SJSA1 (cell line): ENCODE results near the gene NMRK1. TPM values are rescaled to one million over a fixed set of nuclear protein-coding genes. Genes with fewer than 3 reads are reported as not detected.
A peak's percentile ranks its signal among the peaks of the same experiment; 100 is the strongest.

Experiments used
- DNase-seq, 2 experiments: peaks; one replicate each; pipeline ENCODE4 v3.0.0-alpha.2; 2015 to 2020; ENCODE audit warnings: low spot score in 2 of 2, low read depth in 1 of 2
- H3K27ac ChIP-seq: fragments of 250-450 bp; sonication (Bioruptor Pico); 2 replicates; pipeline ENCODE4 v1.5.1; 2020; ENCODE audit warnings: mild to moderate bottlenecking, moderate library complexity
- H3K27me3 ChIP-seq: fragments of 250-450 bp; sonication (Bioruptor Pico); replicated peaks from 2 replicates; pipeline ENCODE4 v1.5.1; 2020; ENCODE audit warnings: mild to moderate bottlenecking, moderate library complexity
- H3K36me3 ChIP-seq: fragments of 250-450 bp; sonication (Bioruptor Pico); 2 replicates; pipeline ENCODE4 v1.5.1; 2020; ENCODE audit warnings: mild to moderate bottlenecking
- H3K4me1 ChIP-seq: fragments of 250-450 bp; sonication (Bioruptor Pico); replicated peaks from 2 replicates; pipeline ENCODE4 v1.6.1; 2021; ENCODE audit warnings: mild to moderate bottlenecking
- H3K4me3 ChIP-seq: fragments of 250-450 bp; sonication (Bioruptor Pico); 2 replicates; pipeline ENCODE4 v1.5.1; 2020; ENCODE audit warnings: mild to moderate bottlenecking
- H3K9me3 ChIP-seq: fragments of 250-450 bp; sonication (Bioruptor Pico); replicated peaks from 2 replicates; pipeline ENCODE4 v1.5.1; 2020; ENCODE audit warnings: mild to moderate bottlenecking
- total RNA-seq: library from RNA; depleted of rRNA; stranded (reverse); fragments of >200 nt; shearing (Covaris generic); gene quantifications from 2 replicates; pipeline ENCODE4 v1.2.3, GENCODE V29; 2014

NMRK1 gene
- total RNA-seq, 1 experiment from 2014 or later, result 14.1 TPM

GRCh38 chr9:75111019-75111622 lies 23.2 kb upstream of the NMRK1 start:
- Histone ChIP-seq H3K27ac (no peak overlapping the region), H3K4me3 (no peak overlapping the region), H3K27me3 (no peaks in the 10 kb centered on the region), H3K36me3 (no peaks in the 10 kb centered on the region), H3K9me3 (no peaks in the 10 kb centered on the region), H3K4me1 (no peaks in the 10 kb centered on the region)
- DNase-seq, result no peak

- Histone ChIP-seq H3K27ac (no peak overlapping the region), H3K36me3 (no peaks in the 10 kb centered on the region)
- DNase-seq, result no peak
These were observed 21.4 kb upstream of the NMRK1 start for GRCh38 chr9:75109210-75109839.

GRCh38 chr9:75108571-75108970 lies 20.6 kb upstream of the NMRK1 start:
- Histone ChIP-seq H3K36me3 (no peaks in the 10 kb centered on the region), H3K27me3 (no peaks in the 10 kb centered on the region), H3K4me1 (no peaks in the 10 kb centered on the region), H3K9me3 (no peaks in the 10 kb centered on the region), H3K27ac (no peak overlapping the region), H3K4me3 (no peak overlapping the region)
- DNase-seq, result no peak

More at GRCh38 chr9:75109210-75109839, 21.4 kb upstream of the NMRK1 start:
- H3K9me3 ChIP-seq, result no peaks in the 10 kb centered on the region
- H3K27me3 ChIP-seq, result no peaks in the 10 kb centered on the region
- no peaks in the 10 kb centered on the region for H3K4me1 ChIP-seq
- H3K4me3 ChIP-seq, result no peak overlapping the region

DNA sequence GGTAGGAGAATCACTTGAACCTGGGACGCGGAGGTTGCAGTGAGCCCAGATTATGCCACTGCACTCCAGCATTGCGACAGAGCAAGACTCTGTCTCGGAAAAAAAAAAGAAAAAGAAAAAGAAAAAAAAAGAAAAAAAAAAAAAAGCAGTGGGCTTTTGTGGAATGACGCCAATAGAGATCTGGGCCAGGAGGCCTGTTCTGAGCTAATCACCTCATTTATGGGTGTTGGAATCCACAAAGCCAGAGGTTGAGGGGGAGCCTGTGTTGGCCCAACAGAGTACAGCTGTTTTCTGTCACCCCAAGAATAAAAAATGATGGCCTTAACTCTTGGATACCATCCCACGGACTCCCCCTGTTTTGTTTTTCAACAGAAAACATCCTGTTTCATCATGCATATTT lies 18.9 kb upstream of the NMRK1 start:
- Histone ChIP-seq H3K27ac (no peak overlapping the region), H3K36me3 (no peaks in the 10 kb centered on the region), H3K4me3 (no peak overlapping the region), H3K27me3 (no peaks in the 10 kb centered on the region), H3K4me1 (no peaks in the 10 kb centered on the region), H3K9me3 (no peaks in the 10 kb centered on the region)
- no peak for DNase-seq

DNA sequence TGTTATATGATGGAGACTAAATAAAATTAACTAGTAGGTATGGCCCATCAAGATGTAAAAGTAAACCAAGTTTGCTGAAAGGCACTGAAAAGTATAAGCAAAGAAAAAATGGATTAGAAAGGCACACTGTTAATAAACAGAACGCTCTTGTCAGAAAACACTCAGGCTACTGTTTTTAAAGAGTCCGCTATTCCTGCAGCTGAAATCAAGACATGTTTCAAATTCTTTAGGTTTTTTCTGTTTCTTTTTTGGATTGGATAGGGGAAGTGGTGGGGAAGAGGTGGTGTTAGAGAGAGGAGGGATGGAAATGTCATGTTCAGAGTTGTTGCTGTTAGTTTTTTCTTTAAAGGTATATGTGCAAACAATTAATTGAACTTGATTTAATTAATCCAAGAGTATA lies 17.9 kb upstream of the NMRK1 start:
- no peaks in the 10 kb centered on the region for H3K36me3 ChIP-seq
- H3K9me3 ChIP-seq, result no peaks in the 10 kb centered on the region
- H3K4me1 ChIP-seq, result no peaks in the 10 kb centered on the region
- H3K27ac ChIP-seq, result no peak overlapping the region
- no peak for DNase-seq
- H3K4me3 ChIP-seq, result no peak overlapping the region
- H3K27me3 ChIP-seq, result no peaks in the 10 kb centered on the region

DNA sequence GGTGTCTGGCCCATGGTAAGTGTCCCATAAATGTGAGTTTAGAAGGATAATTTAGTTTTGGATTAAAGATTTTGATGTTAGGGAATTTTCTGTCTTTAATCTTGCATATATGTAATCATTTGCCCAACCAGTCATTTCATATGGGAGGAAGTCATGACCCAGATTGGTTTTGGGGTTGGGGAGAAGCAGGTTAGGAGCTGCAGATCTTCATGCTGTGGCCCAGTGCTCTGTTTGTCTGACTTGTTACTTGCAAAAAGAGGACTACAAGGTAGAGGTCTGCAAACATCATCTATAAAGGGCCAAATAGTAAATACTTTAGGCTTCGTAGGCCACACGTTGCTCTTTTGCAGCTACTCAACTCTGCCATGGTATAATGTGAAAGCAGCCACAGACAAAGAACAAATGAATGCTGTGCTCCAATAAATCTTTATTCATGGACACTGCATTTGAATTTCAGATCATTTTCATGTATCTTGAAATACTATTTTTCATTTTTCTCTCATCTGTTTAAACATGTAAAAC lies 17.1 kb upstream of the NMRK1 start:
- H3K9me3 ChIP-seq, result no peaks in the 10 kb centered on the region
- no peaks in the 10 kb centered on the region for H3K4me1 ChIP-seq
- H3K27me3 ChIP-seq, result no peaks in the 10 kb centered on the region
- H3K36me3 ChIP-seq, result no peaks in the 10 kb centered on the region
- no peak for DNase-seq
- H3K27ac ChIP-seq, result no peak overlapping the region
- no peak overlapping the region for H3K4me3 ChIP-seq

GRCh38 chr9:75104607-75105006 lies 16.7 kb upstream of the NMRK1 start:
- no peaks in the 10 kb centered on the region for H3K4me1 ChIP-seq
- no peak for DNase-seq
- no peak overlapping the region for H3K27ac ChIP-seq
- H3K9me3 ChIP-seq, result no peaks in the 10 kb centered on the region
- no peaks in the 10 kb centered on the region for H3K27me3 ChIP-seq
- no peak overlapping the region for H3K4me3 ChIP-seq
- no peaks in the 10 kb centered on the region for H3K36me3 ChIP-seq

- Histone ChIP-seq H3K4me1 (no peaks in the 10 kb centered on the region), H3K27ac (no peak overlapping the region), H3K36me3 (no peaks in the 10 kb centered on the region), H3K9me3 (no peaks in the 10 kb centered on the region), H3K4me3 (no peak overlapping the region), H3K27me3 (no peaks in the 10 kb centered on the region)
- no peak for DNase-seq
These were observed 14.3 kb upstream of the NMRK1 start for GRCh38 chr9:75102177-75102790.

DNA sequence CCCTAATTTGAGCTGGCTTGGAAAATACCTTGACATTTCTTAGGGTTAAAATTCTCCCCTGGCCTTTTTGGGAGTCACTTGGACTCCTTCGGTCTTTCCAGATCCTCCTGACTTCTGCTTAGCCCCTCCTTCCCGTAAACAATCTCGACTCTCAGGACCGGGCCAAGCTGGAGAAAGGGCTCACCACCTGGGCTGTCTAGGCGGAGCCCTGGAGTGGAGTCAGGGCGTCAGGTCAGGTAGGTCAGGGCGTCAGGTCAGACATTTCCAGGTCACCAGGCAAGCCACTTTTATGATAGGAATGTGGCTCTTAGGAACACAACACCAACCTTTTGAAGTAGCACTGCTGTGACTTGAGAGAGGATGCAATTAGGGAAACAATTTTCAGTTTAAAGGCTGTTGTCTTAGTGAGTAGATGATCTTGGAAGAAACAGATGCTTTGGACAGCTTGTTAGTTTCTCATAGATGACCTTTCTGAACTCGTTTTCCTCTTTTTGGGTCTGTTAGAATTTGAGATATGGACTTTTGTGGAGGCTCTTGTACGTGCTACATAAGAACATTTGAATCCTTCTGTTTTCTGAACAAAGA lies 13.1 kb upstream of the NMRK1 start:
- Histone ChIP-seq H3K27me3 (no peaks in the 10 kb centered on the region), H3K36me3 (no peaks in the 10 kb centered on the region), H3K4me1 (peaks cover 11% of the 10 kb centered on the region), H3K27ac (no peak overlapping the region), H3K9me3 (no peaks in the 10 kb centered on the region), H3K4me3 (no peak overlapping the region)
- DNase-seq, result no peak

DNA sequence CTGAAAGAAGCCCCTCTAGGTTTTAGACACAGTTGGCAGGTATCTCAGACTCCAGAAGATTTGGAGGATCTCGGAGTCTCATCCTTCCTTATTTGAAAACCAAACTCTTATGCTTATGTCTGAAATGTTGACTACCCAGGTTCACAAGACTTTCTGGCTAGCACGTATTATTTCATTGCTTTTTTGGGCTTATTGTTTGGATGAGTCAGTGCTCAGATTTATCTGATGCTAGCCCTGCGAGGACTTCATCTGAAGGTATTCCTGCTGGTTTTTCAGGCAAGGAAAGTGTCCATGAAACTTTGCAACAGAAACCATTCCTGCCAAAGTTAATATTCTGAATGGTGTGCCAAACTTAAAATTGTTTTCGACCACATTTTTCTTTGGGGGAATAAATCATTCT lies 8.8 kb upstream of the NMRK1 start:
- H3K27ac ChIP-seq, result no peak overlapping the region
- H3K27me3 ChIP-seq, result no peaks in the 10 kb centered on the region
- no peaks in the 10 kb centered on the region for H3K36me3 ChIP-seq
- no peak for DNase-seq
- H3K4me1 ChIP-seq, result peaks cover 22% of the 10 kb centered on the region
- H3K9me3 ChIP-seq, result no peaks in the 10 kb centered on the region
- H3K4me3 ChIP-seq, result no peak overlapping the region

DNA sequence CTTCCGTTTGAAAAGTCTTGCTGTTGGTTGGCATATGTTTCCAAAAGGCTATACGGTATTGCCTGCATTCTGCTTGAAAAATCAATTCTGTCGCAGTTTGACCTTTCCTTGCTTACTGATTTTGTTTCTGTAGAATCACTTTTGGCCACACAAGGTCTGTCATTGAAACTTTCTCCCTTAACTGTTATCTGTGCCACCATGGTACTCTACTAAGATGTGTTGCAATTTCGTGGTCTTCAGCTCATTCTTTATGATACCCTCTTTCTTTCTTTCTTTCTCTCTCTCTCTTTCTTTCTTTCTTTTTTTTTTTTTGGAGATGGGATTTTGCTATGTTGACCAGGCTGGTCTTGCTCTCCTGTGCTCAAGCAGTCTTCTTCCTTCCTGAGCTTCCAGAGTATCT lies 4.8 kb upstream of the NMRK1 start:
- Histone ChIP-seq H3K27ac (no peak overlapping the region), H3K4me3 (no peak overlapping the region), H3K27me3 (no peaks in the 10 kb centered on the region), H3K4me1 (peaks cover 28% of the 10 kb centered on the region), H3K36me3 (peaks cover 5% of the 10 kb centered on the region), H3K9me3 (no peaks in the 10 kb centered on the region)
- DNase-seq, result no peak

DNA sequence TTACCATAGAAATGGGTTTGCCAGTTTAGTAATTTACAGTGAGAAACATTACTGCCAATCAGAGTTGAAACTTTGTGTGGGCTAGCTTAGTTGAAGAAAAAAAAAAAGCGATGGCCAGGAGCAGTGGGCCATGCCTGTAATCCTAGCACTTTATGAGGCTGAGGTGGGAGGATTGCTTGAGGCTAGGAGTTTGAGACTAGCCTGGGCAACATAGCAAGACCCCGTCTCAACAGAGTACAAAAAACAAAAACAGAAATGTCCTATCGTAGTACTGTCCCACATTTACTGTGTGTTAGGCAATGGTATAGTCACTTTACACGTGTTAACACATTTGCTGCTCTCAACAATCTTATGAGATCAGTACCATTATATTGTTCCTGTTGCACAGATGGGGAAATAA lies 2.6 kb upstream of the NMRK1 start:
- peaks cover 6% of the 10 kb centered on the region for H3K36me3 ChIP-seq
- DNase-seq, result no peak
- H3K27me3 ChIP-seq, result no peaks in the 10 kb centered on the region
- peaks cover 29% of the 10 kb centered on the region for H3K4me1 ChIP-seq
- no peak overlapping the region for H3K4me3 ChIP-seq
- H3K9me3 ChIP-seq, result no peaks in the 10 kb centered on the region
- no peak overlapping the region for H3K27ac ChIP-seq

GRCh38 chr9:75089373-75089766 lies 1.4 kb upstream of the NMRK1 start:
- DNase-seq, result no peak

More at GRCh38 chr9:75089373-75089766, 1.4 kb upstream of the NMRK1 start:
- H3K4me1 ChIP-seq, result peaks cover 18% of the 10 kb centered on the region
- peak overlapping the region; percentile 90 for H3K4me3 ChIP-seq
- H3K27ac ChIP-seq, result peak overlapping the region; percentile 67
- H3K36me3 ChIP-seq, result peaks cover 6% of the 10 kb centered on the region
- H3K27me3 ChIP-seq, result no peaks in the 10 kb centered on the region
- H3K9me3 ChIP-seq, result no peaks in the 10 kb centered on the region
